IMR-90 (cell line): ENCODE data around the gene AUH. TPM values are rescaled to one million over a fixed set of nuclear protein-coding genes. Genes with fewer than 3 reads are reported as not detected.

Experiments used
- ATAC-seq: fragments of 200-7000 bp; cut with Tn5 transposase; 2 replicates; pipeline ENCODE4 v1.9.1; 2020; ENCODE audit warnings: low read depth, mild to moderate bottlenecking, moderate library complexity
- BruUV-seq: library from RNA; stranded (reverse); fragments of 400-500 nt; replicated peaks from 2 replicates; lab custom pipeline; 2021; lab: Mats Ljungman, UMichigan
- CTCF ChIA-PET: fragments of 300-600 bp; formaldehyde crosslinking; extraction: SDS; loops from one replicate; lab custom pipeline; 2021; ENCODE audit warnings: antibody characterized with exemption; lab: Yijun Ruan, JAX
- POLR2A ChIA-PET: fragments of 300-600 bp; sonication (Branson Sonifier 250); formaldehyde crosslinking; loops from one replicate; lab custom pipeline; 2022; ENCODE audit warnings: antibody characterized with exemption; ENCODE audit not compliant: unreplicated experiment; lab: Charles Lee
- DNase-seq: peaks from one replicate; pipeline ENCODE4 v3.0.0; 2013
- H2AFZ ChIP-seq: replicated peaks from 2 replicates; pipeline ENCODE3; 2013; ENCODE audit warnings: low read length, mild to moderate bottlenecking; ENCODE audit not compliant: poor library complexity
- H2AK5ac ChIP-seq: 2 replicates; pipeline ENCODE4 v1.6.1; 2013; ENCODE audit warnings: low read depth, low read length, inconsistent platforms
- H2AK9ac ChIP-seq: replicated peaks from 2 replicates; pipeline ENCODE3; 2013; ENCODE audit warnings: mild to moderate bottlenecking, low read depth, low read length, moderate library complexity; ENCODE audit not compliant: poor library complexity
- H2BK120ac ChIP-seq: 2 replicates; pipeline ENCODE4 v1.6.1; 2013; ENCODE audit warnings: low read depth, low read length, inconsistent platforms
- H2BK15ac ChIP-seq: 3 replicates; pipeline ENCODE4 v1.6.1; 2013; ENCODE audit warnings: low read depth, low read length, inconsistent platforms
- H2BK20ac ChIP-seq: 2 replicates; pipeline ENCODE4 v1.6.1; 2013; ENCODE audit warnings: low read depth, mild to moderate bottlenecking, inconsistent platforms, low read length, moderate library complexity
- H2BK5ac ChIP-seq: 2 replicates; pipeline ENCODE4 v1.6.1; 2013; ENCODE audit warnings: mild to moderate bottlenecking, low read depth, low read length, inconsistent platforms; ENCODE audit not compliant: poor library complexity, severe bottlenecking
- H3K14ac ChIP-seq: replicated peaks from 2 replicates; pipeline ENCODE4 v1.6.1; 2013; ENCODE audit warnings: low read depth, low read length, inconsistent platforms
- H3K18ac ChIP-seq: 2 replicates; pipeline ENCODE4 v1.6.1; 2013; ENCODE audit warnings: low read depth, low read length, control low read depth
- H3K23ac ChIP-seq: 2 replicates; pipeline ENCODE4 v1.6.1; 2013; ENCODE audit warnings: low read depth, low read length, inconsistent platforms
- H3K27ac ChIP-seq: 2 replicates; pipeline ENCODE4 v1.5.1; 2013; ENCODE audit warnings: mild to moderate bottlenecking, control low read depth, low read length; ENCODE audit not compliant: insufficient read depth
- H3K27me3 ChIP-seq: 2 replicates; pipeline ENCODE4 v1.6.1; 2013; ENCODE audit warnings: low read length; ENCODE audit not compliant: control insufficient read depth, insufficient read depth
- H3K36me3 ChIP-seq: 2 replicates; pipeline ENCODE4 v1.6.1; 2013; ENCODE audit warnings: low read length, mixed read lengths; ENCODE audit not compliant: control insufficient read depth, insufficient read depth
- H3K4ac ChIP-seq: 2 replicates; pipeline ENCODE4 v1.6.1; 2013; ENCODE audit warnings: low read depth, low read length, inconsistent platforms
- H3K4me1 ChIP-seq: 2 replicates; pipeline ENCODE4 v1.6.1; 2013; ENCODE audit warnings: low read length, mixed read lengths; ENCODE audit not compliant: control insufficient read depth, insufficient read depth
- H3K4me2 ChIP-seq: 2 replicates; pipeline ENCODE4 v1.6.1; 2013; ENCODE audit warnings: low read depth, mild to moderate bottlenecking, control low read depth, low read length, moderate library complexity
- H3K4me3 ChIP-seq: 2 replicates; pipeline ENCODE4 v1.5.1; 2013; ENCODE audit warnings: low read depth, mild to moderate bottlenecking, control low read depth, low read length, moderate library complexity; ENCODE audit not compliant: insufficient read depth
- H3K56ac ChIP-seq: 2 replicates; pipeline ENCODE4 v1.6.1; 2013; ENCODE audit warnings: low read length, inconsistent platforms; ENCODE audit not compliant: insufficient read depth; ENCODE audit errors: extremely low read depth
- H3K79me1 ChIP-seq, 2 experiments: 2 replicates each; pipeline ENCODE4 v1.6.1; 2013; ENCODE audit warnings: low read length in 2 of 2, inconsistent platforms in 1 of 2, low read depth in 1 of 2
- H3K9ac ChIP-seq: 2 replicates; pipeline ENCODE4 v1.6.1; 2013; ENCODE audit warnings: low read depth, low read length, control low read depth
- H3K9me1 ChIP-seq: 2 replicates; pipeline ENCODE4 v1.6.1; 2013; ENCODE audit warnings: low read length, inconsistent platforms; ENCODE audit not compliant: insufficient read depth
- H3K9me3 ChIP-seq: 2 replicates; pipeline ENCODE4 v1.6.1; 2013; ENCODE audit warnings: low read length; ENCODE audit not compliant: control insufficient read depth, insufficient read depth
- H4K20me1 ChIP-seq: 2 replicates; pipeline ENCODE4 v1.6.1; 2013; ENCODE audit warnings: low read length, inconsistent platforms; ENCODE audit not compliant: insufficient read depth
- H4K5ac ChIP-seq: 2 replicates; pipeline ENCODE4 v1.6.1; 2013; ENCODE audit warnings: mild to moderate bottlenecking, low read depth, low read length, control low read depth
- H4K8ac ChIP-seq, 2 experiments: 2 replicates each; pipeline ENCODE4 v1.6.1; 2013; ENCODE audit warnings: low read depth in 2 of 2, low read length in 2 of 2, control low read depth in 1 of 2, inconsistent platforms in 1 of 2
- H4K91ac ChIP-seq: 2 replicates; pipeline ENCODE4 v1.6.1; 2013; ENCODE audit warnings: low read depth, low read length, inconsistent platforms; ENCODE audit not compliant: insufficient read depth
- BHLHE40 ChIP-seq: fragments of 150-350 bp; IDR thresholded peaks from 2 replicates; pipeline ENCODE4 v1.6.1; 2016; ENCODE audit warnings: mild to moderate bottlenecking, low read depth, low read length
- CEBPB ChIP-seq: IDR thresholded peaks from 2 replicates; pipeline ENCODE4 v1.6.1; 2012; ENCODE audit warnings: low read depth, low read length, improper control_type of control experiment
- FOS ChIP-seq: fragments of 150-350 bp; IDR thresholded peaks from 2 replicates; pipeline ENCODE4 v1.6.1; 2016; ENCODE audit warnings: low read depth, low read length
- MAZ ChIP-seq: IDR thresholded peaks from 2 replicates; pipeline ENCODE4 v1.6.1; 2012; ENCODE audit warnings: low read depth, mild to moderate bottlenecking, low read length, improper control_type of control experiment, moderate library complexity, borderline replicate concordance
- MXI1 ChIP-seq: IDR thresholded peaks from 2 replicates; pipeline ENCODE4 v1.6.1; 2012; ENCODE audit warnings: low read depth, mild to moderate bottlenecking, low read length, moderate library complexity, borderline replicate concordance
- NFE2L2 ChIP-seq: fragments of 150-350 bp; IDR thresholded peaks from 2 replicates; pipeline ENCODE4 v1.6.1; 2016; ENCODE audit warnings: low read depth, mild to moderate bottlenecking, low read length
- POLR2A ChIP-seq: IDR thresholded peaks from 2 replicates; pipeline ENCODE4 v1.6.1; 2012; ENCODE audit warnings: mild to moderate bottlenecking, low read depth, low read length
- RAD21 ChIP-seq: IDR thresholded peaks from 2 replicates; pipeline ENCODE4 v1.6.1; 2012; ENCODE audit warnings: low read length, improper control_type of control experiment
- RCOR1 ChIP-seq: IDR thresholded peaks from 2 replicates; pipeline ENCODE4 v1.6.1; 2012; ENCODE audit warnings: mild to moderate bottlenecking, low read length, improper control_type of control experiment; ENCODE audit not compliant: insufficient replicate concordance
- RFX5 ChIP-seq: IDR thresholded peaks from 2 replicates; pipeline ENCODE4 v1.8.0; 2012; ENCODE audit warnings: low read depth, mild to moderate bottlenecking, low read length, moderate library complexity
- SMC3 ChIP-seq: fragments of 150-350 bp; IDR thresholded peaks from 2 replicates; pipeline ENCODE4 v1.6.1; 2016; ENCODE audit warnings: low read depth, mild to moderate bottlenecking, antibody characterized with exemption, low read length, moderate library complexity
- USF2 ChIP-seq: fragments of 150-350 bp; IDR thresholded peaks from 2 replicates; pipeline ENCODE4 v1.6.1; 2017; ENCODE audit warnings: mild to moderate bottlenecking, antibody characterized with exemption, low read length, low read depth
- WGBS, 2 experiments: methylation state at CpG; one replicate each; pipeline versions ENCODE4 v1.1.5 to v1.1.7; 2013; ENCODE audit warnings: missing lambda C conversion rate in 2 of 2; ENCODE audit not compliant: insufficient read length in 1 of 2; ENCODE audit errors: extremely low coverage in 2 of 2; 5-methylcytosine and 5-hydroxymethylcytosine counted together
- dilution Hi-C: fragments of 300-500 bp; cut with HindIII; formaldehyde crosslinking; loops from one replicate; pipeline ENCODE4 v1.14.3; 2018; ENCODE audit warnings: low sequenced_read_pairs; ENCODE audit not compliant: unreplicated experiment
- in situ Hi-C: fragments of 300-500 bp; cut with MboI; formaldehyde crosslinking; loops from 3 replicates; pipeline ENCODE4 v1.14.3; 2019; ENCODE audit warnings: low sequenced_read_pairs, inconsistent platforms, mixed read lengths
- intact Hi-C: fragments of 100-400 bp; cut with micrococcal nuclease; formaldehyde crosslinking; loops from 2 replicates; pipeline ENCODE4 v1.10.0; 2022
- polyA plus RNA-seq, 3 experiments: library from polyadenylated mRNA; depleted of rRNA; stranded (reverse); fragments of >200 nt; gene quantifications; 2 replicates each; pipeline ENCODE4 v1.2.3, GENCODE V29; 2012; ENCODE audit warnings: low replicate concordance in 1 of 3
- total RNA-seq: library from RNA; depleted of rRNA; stranded (reverse); fragments of >200 nt; gene quantifications from 2 replicates; pipeline ENCODE4 v1.2.3, GENCODE V29; 2012
- TF ChIP-seq, protein P1 (sequence below): conservative IDR thresholded peaks from 2 replicates; pipeline ENCODE4 v1.5.1; 2012; ENCODE audit warnings: mild to moderate bottlenecking, low read depth, low read length, improper control_type of control experiment

AUH gene
- total and polyA plus RNA-seq, 2 of the 4 experiments (the other 2 are of a cell fraction), result 5.9 to 8.1 TPM

DNA sequence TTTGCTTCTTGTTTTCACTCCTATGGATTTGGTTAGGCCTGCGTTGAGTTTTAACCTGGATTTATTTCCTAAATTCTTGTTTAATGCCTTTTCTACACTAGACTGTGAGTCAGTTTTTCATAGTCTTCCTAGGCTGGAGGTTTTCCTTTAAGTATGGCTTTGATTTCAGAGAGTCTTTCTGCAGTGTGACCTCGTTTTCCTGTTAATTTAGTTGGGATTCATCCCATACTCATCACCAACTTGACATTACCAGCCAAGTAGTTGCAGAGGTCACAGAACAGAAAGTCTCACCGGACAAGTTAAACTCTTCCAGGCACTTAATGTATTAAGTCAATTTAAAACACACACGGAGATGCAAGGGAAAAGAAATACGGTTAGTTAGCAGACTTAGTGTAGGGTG lies 29.7 kb upstream of the AUH start:
- dilution Hi-C loops, result no loop called here
- no peaks in the 10 kb centered on the region for H4K20me1 ChIP-seq
- peaks cover 0 to 4% of the 10 kb centered on the region in 2 experiments; a peak in 1 of 4 replicates for H3K79me1 ChIP-seq
- no peak for ATAC-seq
- TF ChIP-seq, protein P1, sequence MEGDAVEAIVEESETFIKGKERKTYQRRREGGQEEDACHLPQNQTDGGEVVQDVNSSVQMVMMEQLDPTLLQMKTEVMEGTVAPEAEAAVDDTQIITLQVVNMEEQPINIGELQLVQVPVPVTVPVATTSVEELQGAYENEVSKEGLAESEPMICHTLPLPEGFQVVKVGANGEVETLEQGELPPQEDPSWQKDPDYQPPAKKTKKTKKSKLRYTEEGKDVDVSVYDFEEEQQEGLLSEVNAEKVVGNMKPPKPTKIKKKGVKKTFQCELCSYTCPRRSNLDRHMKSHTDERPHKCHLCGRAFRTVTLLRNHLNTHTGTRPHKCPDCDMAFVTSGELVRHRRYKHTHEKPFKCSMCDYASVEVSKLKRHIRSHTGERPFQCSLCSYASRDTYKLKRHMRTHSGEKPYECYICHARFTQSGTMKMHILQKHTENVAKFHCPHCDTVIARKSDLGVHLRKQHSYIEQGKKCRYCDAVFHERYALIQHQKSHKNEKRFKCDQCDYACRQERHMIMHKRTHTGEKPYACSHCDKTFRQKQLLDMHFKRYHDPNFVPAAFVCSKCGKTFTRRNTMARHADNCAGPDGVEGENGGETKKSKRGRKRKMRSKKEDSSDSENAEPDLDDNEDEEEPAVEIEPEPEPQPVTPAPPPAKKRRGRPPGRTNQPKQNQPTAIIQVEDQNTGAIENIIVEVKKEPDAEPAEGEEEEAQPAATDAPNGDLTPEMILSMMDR, result no peak
- TF ChIP-seq BHLHE40 (no peak), RFX5 (no peak), CEBPB (no peak), RAD21 (no peak), NFE2L2 (no peak), FOS (no peak), USF2 (no peak), MAZ (no peak), RCOR1 (no peak), SMC3 (no peak), MXI1 (no peak), POLR2A (no peak)
- 0 out of 3 replicates have a peak overlapping the region, but pooled peaks have one; percentile 29 for H2BK15ac ChIP-seq
- ChIA-PET POLR2A (no interaction called here), CTCF (no interaction called here)
- H3K18ac ChIP-seq, result peak overlapping the region; percentile 16; the same call in 1 of the 2 replicates
- in situ Hi-C loops, result no loop called here
- peak overlapping the region; percentile 12; the same call in 1 of the 2 replicates for H4K5ac ChIP-seq
- peak overlapping the region; percentile 53; the same call in 1 of the 2 replicates for H3K14ac ChIP-seq
- no peak overlapping the region for H3K4me3 ChIP-seq
- no peak overlapping the region for H3K27ac ChIP-seq
- no peak for DNase-seq
- H3K9me3 ChIP-seq, result no peaks in the 10 kb centered on the region
- H3K4me1 ChIP-seq, result peaks cover 9% of the 10 kb centered on the region
- H3K23ac ChIP-seq, result no peak overlapping the region
- no peak overlapping the region for H2AK9ac ChIP-seq
- H4K91ac ChIP-seq, result no peak overlapping the region
- H2AFZ ChIP-seq, result no peak overlapping the region
- H3K36me3 ChIP-seq, result no peaks in the 10 kb centered on the region
- H3K27me3 ChIP-seq, result no peaks in the 10 kb centered on the region
- H3K4me2 ChIP-seq, result peak overlapping the region; percentile 12; the same call in 1 of the 2 replicates
- peak overlapping the region; percentile 58; the same call in 1 of the 2 replicates for H2BK120ac ChIP-seq
- peak overlapping the region; percentile 20 for H2BK5ac ChIP-seq
- H3K4ac ChIP-seq, result peak overlapping the region; percentile 54
- H2BK20ac ChIP-seq, result peak overlapping the region; percentile 38; the same call in 1 of the 2 replicates
- no TSS peak for BruUV-seq
- intact Hi-C loops, result no loop called here
- H3K56ac ChIP-seq, result no peak overlapping the region
- peak overlapping the region; percentile 5; the same call in 1 of the 2 replicates for H2AK5ac ChIP-seq
- H4K8ac ChIP-seq, result no peak overlapping the region
- peaks cover 8% of the 10 kb centered on the region; the same call in 1 of the 2 replicates for H3K9me1 ChIP-seq
- no CpG with 5 or more reads among the region's 5 CpGs for WGBS, 2 experiments
- H3K9ac ChIP-seq, result no peak overlapping the region
